IMR-90 (cell line): ENCODE results near the gene FGF3. TPM values are rescaled to one million over a fixed set of nuclear protein-coding genes. Genes with fewer than 3 reads are reported as not detected.

Experiments used
- ATAC-seq: fragments of 200-7000 bp; cut with Tn5 transposase; 2 replicates; pipeline ENCODE4 v1.9.1; 2020; ENCODE audit warnings: low read depth, mild to moderate bottlenecking, moderate library complexity
- BruUV-seq: library from RNA; stranded (reverse); fragments of 400-500 nt; replicated peaks from 2 replicates; lab custom pipeline; 2021; lab: Mats Ljungman, UMichigan
- CTCF ChIA-PET: fragments of 300-600 bp; formaldehyde crosslinking; extraction: SDS; loops from one replicate; lab custom pipeline; 2021; ENCODE audit warnings: antibody characterized with exemption; lab: Yijun Ruan, JAX
- POLR2A ChIA-PET: fragments of 300-600 bp; sonication (Branson Sonifier 250); formaldehyde crosslinking; loops from one replicate; lab custom pipeline; 2022; ENCODE audit warnings: antibody characterized with exemption; ENCODE audit not compliant: unreplicated experiment; lab: Charles Lee
- DNase-seq: peaks from one replicate; pipeline ENCODE4 v3.0.0; 2013
- H2AFZ ChIP-seq: replicated peaks from 2 replicates; pipeline ENCODE3; 2013; ENCODE audit warnings: low read length, mild to moderate bottlenecking; ENCODE audit not compliant: poor library complexity
- H2AK5ac ChIP-seq: 2 replicates; pipeline ENCODE4 v1.6.1; 2013; ENCODE audit warnings: low read depth, low read length, inconsistent platforms
- H2AK9ac ChIP-seq: replicated peaks from 2 replicates; pipeline ENCODE3; 2013; ENCODE audit warnings: mild to moderate bottlenecking, low read depth, low read length, moderate library complexity; ENCODE audit not compliant: poor library complexity
- H2BK120ac ChIP-seq: 2 replicates; pipeline ENCODE4 v1.6.1; 2013; ENCODE audit warnings: low read depth, low read length, inconsistent platforms
- H2BK15ac ChIP-seq: 3 replicates; pipeline ENCODE4 v1.6.1; 2013; ENCODE audit warnings: low read depth, low read length, inconsistent platforms
- H2BK20ac ChIP-seq: 2 replicates; pipeline ENCODE4 v1.6.1; 2013; ENCODE audit warnings: low read depth, mild to moderate bottlenecking, inconsistent platforms, low read length, moderate library complexity
- H2BK5ac ChIP-seq: 2 replicates; pipeline ENCODE4 v1.6.1; 2013; ENCODE audit warnings: mild to moderate bottlenecking, low read depth, low read length, inconsistent platforms; ENCODE audit not compliant: poor library complexity, severe bottlenecking
- H3K14ac ChIP-seq: replicated peaks from 2 replicates; pipeline ENCODE4 v1.6.1; 2013; ENCODE audit warnings: low read depth, low read length, inconsistent platforms
- H3K18ac ChIP-seq: 2 replicates; pipeline ENCODE4 v1.6.1; 2013; ENCODE audit warnings: low read depth, low read length, control low read depth
- H3K23ac ChIP-seq: 2 replicates; pipeline ENCODE4 v1.6.1; 2013; ENCODE audit warnings: low read depth, low read length, inconsistent platforms
- H3K27ac ChIP-seq: 2 replicates; pipeline ENCODE4 v1.5.1; 2013; ENCODE audit warnings: mild to moderate bottlenecking, control low read depth, low read length; ENCODE audit not compliant: insufficient read depth
- H3K27me3 ChIP-seq: 2 replicates; pipeline ENCODE4 v1.6.1; 2013; ENCODE audit warnings: low read length; ENCODE audit not compliant: control insufficient read depth, insufficient read depth
- H3K36me3 ChIP-seq: 2 replicates; pipeline ENCODE4 v1.6.1; 2013; ENCODE audit warnings: low read length, mixed read lengths; ENCODE audit not compliant: control insufficient read depth, insufficient read depth
- H3K4ac ChIP-seq: 2 replicates; pipeline ENCODE4 v1.6.1; 2013; ENCODE audit warnings: low read depth, low read length, inconsistent platforms
- H3K4me1 ChIP-seq: 2 replicates; pipeline ENCODE4 v1.6.1; 2013; ENCODE audit warnings: low read length, mixed read lengths; ENCODE audit not compliant: control insufficient read depth, insufficient read depth
- H3K4me2 ChIP-seq: 2 replicates; pipeline ENCODE4 v1.6.1; 2013; ENCODE audit warnings: low read depth, mild to moderate bottlenecking, control low read depth, low read length, moderate library complexity
- H3K4me3 ChIP-seq: 2 replicates; pipeline ENCODE4 v1.5.1; 2013; ENCODE audit warnings: low read depth, mild to moderate bottlenecking, control low read depth, low read length, moderate library complexity; ENCODE audit not compliant: insufficient read depth
- H3K56ac ChIP-seq: 2 replicates; pipeline ENCODE4 v1.6.1; 2013; ENCODE audit warnings: low read length, inconsistent platforms; ENCODE audit not compliant: insufficient read depth; ENCODE audit errors: extremely low read depth
- H3K79me1 ChIP-seq, 2 experiments: 2 replicates each; pipeline ENCODE4 v1.6.1; 2013; ENCODE audit warnings: low read length in 2 of 2, inconsistent platforms in 1 of 2, low read depth in 1 of 2
- H3K9ac ChIP-seq: 2 replicates; pipeline ENCODE4 v1.6.1; 2013; ENCODE audit warnings: low read depth, low read length, control low read depth
- H3K9me1 ChIP-seq: 2 replicates; pipeline ENCODE4 v1.6.1; 2013; ENCODE audit warnings: low read length, inconsistent platforms; ENCODE audit not compliant: insufficient read depth
- H3K9me3 ChIP-seq: 2 replicates; pipeline ENCODE4 v1.6.1; 2013; ENCODE audit warnings: low read length; ENCODE audit not compliant: control insufficient read depth, insufficient read depth
- H4K20me1 ChIP-seq: 2 replicates; pipeline ENCODE4 v1.6.1; 2013; ENCODE audit warnings: low read length, inconsistent platforms; ENCODE audit not compliant: insufficient read depth
- H4K5ac ChIP-seq: 2 replicates; pipeline ENCODE4 v1.6.1; 2013; ENCODE audit warnings: mild to moderate bottlenecking, low read depth, low read length, control low read depth
- H4K8ac ChIP-seq, 2 experiments: 2 replicates each; pipeline ENCODE4 v1.6.1; 2013; ENCODE audit warnings: low read depth in 2 of 2, low read length in 2 of 2, control low read depth in 1 of 2, inconsistent platforms in 1 of 2
- H4K91ac ChIP-seq: 2 replicates; pipeline ENCODE4 v1.6.1; 2013; ENCODE audit warnings: low read depth, low read length, inconsistent platforms; ENCODE audit not compliant: insufficient read depth
- BHLHE40 ChIP-seq: fragments of 150-350 bp; IDR thresholded peaks from 2 replicates; pipeline ENCODE4 v1.6.1; 2016; ENCODE audit warnings: mild to moderate bottlenecking, low read depth, low read length
- CEBPB ChIP-seq: IDR thresholded peaks from 2 replicates; pipeline ENCODE4 v1.6.1; 2012; ENCODE audit warnings: low read depth, low read length, improper control_type of control experiment
- CHD1 ChIP-seq: IDR thresholded peaks from 2 replicates; pipeline ENCODE4 v1.6.1; 2012; ENCODE audit warnings: low read depth, low read length, improper control_type of control experiment
- FOS ChIP-seq: fragments of 150-350 bp; IDR thresholded peaks from 2 replicates; pipeline ENCODE4 v1.6.1; 2016; ENCODE audit warnings: low read depth, low read length
- MAFK ChIP-seq: IDR thresholded peaks from 2 replicates; pipeline ENCODE4 v1.6.1; 2012; ENCODE audit warnings: low read depth, low read length, improper control_type of control experiment
- MAZ ChIP-seq: IDR thresholded peaks from 2 replicates; pipeline ENCODE4 v1.6.1; 2012; ENCODE audit warnings: low read depth, mild to moderate bottlenecking, low read length, improper control_type of control experiment, moderate library complexity, borderline replicate concordance
- MXI1 ChIP-seq: IDR thresholded peaks from 2 replicates; pipeline ENCODE4 v1.6.1; 2012; ENCODE audit warnings: low read depth, mild to moderate bottlenecking, low read length, moderate library complexity, borderline replicate concordance
- RFX5 ChIP-seq: IDR thresholded peaks from 2 replicates; pipeline ENCODE4 v1.8.0; 2012; ENCODE audit warnings: low read depth, mild to moderate bottlenecking, low read length, moderate library complexity
- SMC3 ChIP-seq: fragments of 150-350 bp; IDR thresholded peaks from 2 replicates; pipeline ENCODE4 v1.6.1; 2016; ENCODE audit warnings: low read depth, mild to moderate bottlenecking, antibody characterized with exemption, low read length, moderate library complexity
- WGBS, 2 experiments: methylation state at CpG; one replicate each; pipeline versions ENCODE4 v1.1.5 to v1.1.7; 2013; ENCODE audit warnings: missing lambda C conversion rate in 2 of 2; ENCODE audit not compliant: insufficient read length in 1 of 2; ENCODE audit errors: extremely low coverage in 2 of 2; 5-methylcytosine and 5-hydroxymethylcytosine counted together
- dilution Hi-C: fragments of 300-500 bp; cut with HindIII; formaldehyde crosslinking; loops from one replicate; pipeline ENCODE4 v1.14.3; 2018; ENCODE audit warnings: low sequenced_read_pairs; ENCODE audit not compliant: unreplicated experiment
- in situ Hi-C: fragments of 300-500 bp; cut with MboI; formaldehyde crosslinking; loops from 3 replicates; pipeline ENCODE4 v1.14.3; 2019; ENCODE audit warnings: low sequenced_read_pairs, inconsistent platforms, mixed read lengths
- intact Hi-C: fragments of 100-400 bp; cut with micrococcal nuclease; formaldehyde crosslinking; loops from 2 replicates; pipeline ENCODE4 v1.10.0; 2022
- polyA plus RNA-seq, 3 experiments: library from polyadenylated mRNA; depleted of rRNA; stranded (reverse); fragments of >200 nt; gene quantifications; 2 replicates each; pipeline ENCODE4 v1.2.3, GENCODE V29; 2012; ENCODE audit warnings: low replicate concordance in 1 of 3
- total RNA-seq: library from RNA; depleted of rRNA; stranded (reverse); fragments of >200 nt; gene quantifications from 2 replicates; pipeline ENCODE4 v1.2.3, GENCODE V29; 2012
- TF ChIP-seq, protein P1 (sequence below): conservative IDR thresholded peaks from 2 replicates; pipeline ENCODE4 v1.5.1; 2012; ENCODE audit warnings: mild to moderate bottlenecking, low read depth, low read length, improper control_type of control experiment

FGF3 gene
- total and polyA plus RNA-seq, 2 of the 4 experiments (the other 2 are of a cell fraction): not detected

GRCh38 chr11:69791276-69792180 lies 27.7 kb downstream of the FGF3 start (continued):
- TF ChIP-seq, protein P1, sequence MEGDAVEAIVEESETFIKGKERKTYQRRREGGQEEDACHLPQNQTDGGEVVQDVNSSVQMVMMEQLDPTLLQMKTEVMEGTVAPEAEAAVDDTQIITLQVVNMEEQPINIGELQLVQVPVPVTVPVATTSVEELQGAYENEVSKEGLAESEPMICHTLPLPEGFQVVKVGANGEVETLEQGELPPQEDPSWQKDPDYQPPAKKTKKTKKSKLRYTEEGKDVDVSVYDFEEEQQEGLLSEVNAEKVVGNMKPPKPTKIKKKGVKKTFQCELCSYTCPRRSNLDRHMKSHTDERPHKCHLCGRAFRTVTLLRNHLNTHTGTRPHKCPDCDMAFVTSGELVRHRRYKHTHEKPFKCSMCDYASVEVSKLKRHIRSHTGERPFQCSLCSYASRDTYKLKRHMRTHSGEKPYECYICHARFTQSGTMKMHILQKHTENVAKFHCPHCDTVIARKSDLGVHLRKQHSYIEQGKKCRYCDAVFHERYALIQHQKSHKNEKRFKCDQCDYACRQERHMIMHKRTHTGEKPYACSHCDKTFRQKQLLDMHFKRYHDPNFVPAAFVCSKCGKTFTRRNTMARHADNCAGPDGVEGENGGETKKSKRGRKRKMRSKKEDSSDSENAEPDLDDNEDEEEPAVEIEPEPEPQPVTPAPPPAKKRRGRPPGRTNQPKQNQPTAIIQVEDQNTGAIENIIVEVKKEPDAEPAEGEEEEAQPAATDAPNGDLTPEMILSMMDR: no peak
- TF ChIP-seq FOS: no peak

- no peak overlapping the region for H2AK5ac ChIP-seq
- CTCF ChIA-PET: no interaction called here
- dilution Hi-C loops: no loop called here
- TF ChIP-seq FOS (no peak), MXI1 (no peak), MAZ (no peak), RFX5 (no peak), CHD1 (no peak), MAFK (no peak), CEBPB (no peak), SMC3 (no peak), BHLHE40 (no peak)
- TF ChIP-seq, protein P1: no peak
These were observed 30.3 kb downstream of the FGF3 start for GRCh38 chr11:69788956-69789355.

More at GRCh38 chr11:69788956-69789355, 30.3 kb downstream of the FGF3 start:
- Histone ChIP-seq H3K36me3 (no peaks in the 10 kb centered on the region), H3K4me2 (no peak overlapping the region), H3K27ac (no peak overlapping the region), H2AFZ (no peak overlapping the region), H3K4me3 (no peak overlapping the region), H3K9me1 (no peaks in the 10 kb centered on the region), H3K4ac (no peak overlapping the region), H3K4me1 (peaks cover 2% of the 10 kb centered on the region; the same call in 1 of the 2 replicates), H3K56ac (no peak overlapping the region), H3K79me1 (no peaks in the 10 kb centered on the region), H4K5ac (no peak overlapping the region), H2BK5ac (no peak overlapping the region), H2AK9ac (no peak overlapping the region), H2BK120ac (no peak overlapping the region), H2BK20ac (no peak overlapping the region), H3K14ac (no peak overlapping the region), H4K8ac (no peak overlapping the region), H3K9ac (no peak overlapping the region), H3K9me3 (no peaks in the 10 kb centered on the region), H4K91ac (no peak overlapping the region), H3K23ac (no peak overlapping the region), H3K18ac (no peak overlapping the region), H2BK15ac (no peak overlapping the region), H4K20me1 (no peaks in the 10 kb centered on the region), H3K27me3 (peaks cover 51% of the 10 kb centered on the region)
- POLR2A ChIA-PET: no interaction called here
- DNase-seq: no peak
- no peak for ATAC-seq
- BruUV-seq: no TSS peak
- 71% methylated on average over 8 of the region's 11 CpGs; no CpG with 5 or more reads in 1 of the 2 experiments for WGBS, 2 experiments
- intact Hi-C loops: no loop called here
- in situ Hi-C loops: no loop called here
